NT2/D1 (cell line): Measurements from ENCODE around the gene MT2A.

ENCODE experiments used
- SUZ12 ChIP-seq: IDR thresholded peaks from 2 replicates; pipeline ENCODE4 v1.6.1; 2011; ENCODE audit not compliant: insufficient read length, insufficient read depth; ENCODE audit errors: extremely low read depth
- YY1 ChIP-seq: IDR thresholded peaks from 2 replicates; pipeline ENCODE4 v1.6.1; 2011; ENCODE audit not compliant: insufficient read length, insufficient read depth
- ZNF274 ChIP-seq: IDR thresholded peaks from 2 replicates; pipeline ENCODE4 v1.6.1; 2011; ENCODE audit warnings: mild to moderate bottlenecking, low read depth, low read length

DNA sequence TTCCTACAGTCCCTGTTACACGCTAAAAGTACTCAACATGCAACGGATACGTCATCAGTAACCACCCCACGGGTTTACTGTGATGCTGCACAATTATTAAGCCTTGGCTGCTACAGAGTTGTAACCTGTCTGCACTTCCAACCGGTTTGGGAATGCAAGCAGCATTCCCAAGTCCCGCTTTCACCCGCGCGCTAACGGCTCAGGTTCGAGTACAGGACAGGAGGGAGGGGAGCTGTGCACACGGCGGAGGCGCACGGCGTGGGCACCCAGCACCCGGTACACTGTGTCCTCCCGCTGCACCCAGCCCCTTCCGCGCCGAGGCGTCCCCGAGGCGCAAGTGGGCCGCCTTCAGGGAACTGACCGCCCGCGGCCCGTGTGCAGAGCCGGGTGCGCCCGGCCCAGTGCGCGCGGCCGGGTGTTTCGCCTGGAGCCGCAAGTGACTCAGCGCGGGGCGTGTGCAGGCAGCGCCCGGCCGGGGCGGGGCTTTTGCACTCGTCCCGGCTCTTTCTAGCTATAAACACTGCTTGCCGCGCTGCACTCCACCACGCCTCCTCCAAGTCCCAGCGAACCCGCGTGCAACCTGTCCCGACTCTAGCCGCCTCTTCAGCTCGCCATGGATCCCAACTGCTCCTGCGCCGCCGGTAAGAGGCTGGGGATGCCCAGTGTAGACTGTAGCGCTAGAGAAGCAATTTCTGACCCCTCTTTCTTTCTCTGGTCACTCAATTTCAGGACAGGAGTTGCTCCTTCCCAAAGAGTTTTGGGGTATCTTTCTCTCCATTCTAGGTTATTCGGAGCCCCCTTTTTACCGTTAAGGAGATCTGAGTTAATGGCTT, at the start of gene MT2A:
- TF ChIP-seq YY1 (no peak), ZNF274 (no peak), SUZ12 (no peak)
